Stimulated activated effector memory CD8-positive, alpha-beta T cell treated with anti-CD3 and anti-CD28 coated beads, Interleukin-12 subunit alpha, Interleukin-12 subunit beta, amount 100 ng/mL, for 72 hours (primary cell): Measurements from ENCODE around the gene NDUFAF2.

Experiments
- ATAC-seq: fragments of 150-1000 bp; cut with Tn5 transposase; 2 replicates; pipeline ENCODE4 v1.10.0; 2021
- DNase-seq, 2 donors: peaks; one replicate each; pipeline ENCODE4 v3.0.0; 2021 to 2022; ENCODE audit warnings: low spot score in 2 of 2
- H3K27ac Mint-ChIP-seq: one replicate; pipeline ENCODE4 v1.8.0; 2022; ENCODE audit warnings: mild to moderate bottlenecking, mixed read lengths
- H3K36me3 Mint-ChIP-seq: one replicate; pipeline ENCODE4 v1.8.0; 2022; ENCODE audit warnings: mild to moderate bottlenecking, mixed read lengths
- H3K4me1 Mint-ChIP-seq: one replicate; pipeline ENCODE4 v1.8.0; 2022; ENCODE audit warnings: mixed read lengths
- H3K4me3 Mint-ChIP-seq: one replicate; pipeline ENCODE4 v1.8.0; 2022; ENCODE audit warnings: mild to moderate bottlenecking, mixed read lengths
- H3K9me3 Mint-ChIP-seq: one replicate; pipeline ENCODE4 v1.8.0; 2022; ENCODE audit warnings: mixed read lengths

The NDUFAF2 gene

DNA sequence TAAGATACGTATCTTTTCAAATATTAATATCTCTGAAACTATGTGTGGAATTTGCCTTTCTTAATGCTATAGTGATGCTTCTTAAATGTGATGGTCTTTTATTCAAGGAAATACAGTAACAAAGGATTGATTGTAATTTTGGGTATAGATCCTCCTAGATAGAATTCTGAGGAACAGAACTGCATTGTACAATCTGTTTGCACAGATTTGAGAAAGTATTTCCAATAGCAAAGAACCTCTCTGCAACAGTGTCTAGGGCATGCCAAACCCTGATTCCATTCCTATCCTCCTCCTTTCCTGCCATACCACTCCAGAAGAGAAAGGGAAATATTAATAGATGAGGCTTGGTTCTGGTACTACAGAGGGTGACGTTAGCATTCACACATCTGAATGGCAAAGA, 206.9 kb downstream of the NDUFAF2 start:
- DNase-seq (no peak), ATAC-seq (no peak)
- H3K4me3 Mint-ChIP-seq = no peak overlapping the region
- peaks cover 34% of the 10 kb centered on the region for H3K36me3 Mint-ChIP-seq
- no peaks in the 10 kb centered on the region for H3K4me1 Mint-ChIP-seq
- H3K27ac Mint-ChIP-seq = no peak overlapping the region
- H3K9me3 Mint-ChIP-seq = peaks cover 16% of the 10 kb centered on the region

DNA sequence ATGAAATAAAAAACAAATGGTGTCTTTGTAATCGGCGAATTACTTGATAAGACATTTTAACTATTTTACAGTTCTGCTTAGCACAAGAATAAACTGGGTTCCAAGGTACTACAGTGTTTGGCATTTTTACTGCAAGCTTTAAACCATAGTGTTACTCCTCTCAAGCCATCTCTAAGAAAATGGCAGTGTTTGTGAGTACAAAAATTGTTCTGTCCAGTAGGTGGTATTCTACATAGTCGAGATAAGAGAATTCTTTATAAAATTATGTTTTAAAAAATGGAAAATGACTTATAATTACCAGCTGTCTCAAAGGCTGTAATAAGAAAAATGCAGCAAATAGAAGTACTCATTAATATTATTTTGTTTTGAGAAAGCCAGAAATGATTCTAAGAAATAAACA, 214.1 kb downstream of the NDUFAF2 start:
- H3K9me3 Mint-ChIP-seq = no peaks in the 10 kb centered on the region
- H3K36me3 Mint-ChIP-seq = peaks cover 89% of the 10 kb centered on the region
- no peak for ATAC-seq

GRCh38 chr5:61159836-61160235, 214.8 kb downstream of the NDUFAF2 start:
- Mint-ChIP-seq H3K4me1 (peaks cover 40% of the 10 kb centered on the region), H3K4me3 (peak overlapping the region; percentile 98), H3K27ac (peak overlapping the region; percentile 68), H3K9me3 (no peaks in the 10 kb centered on the region), H3K36me3 (peaks cover 83% of the 10 kb centered on the region)
- ATAC-seq = no peak
- no peak for DNase-seq

More for the DNA sequence above, 214.1 kb downstream of the NDUFAF2 start:
- H3K4me3 Mint-ChIP-seq = peak overlapping the region; percentile 98
- no peak for DNase-seq
- peaks cover 38% of the 10 kb centered on the region for H3K4me1 Mint-ChIP-seq
- no peak overlapping the region for H3K27ac Mint-ChIP-seq

- Mint-ChIP-seq H3K4me1 (peaks cover 40% of the 10 kb centered on the region), H3K4me3 (peak overlapping the region; percentile 98), H3K9me3 (no peaks in the 10 kb centered on the region), H3K36me3 (peaks cover 77% of the 10 kb centered on the region), H3K27ac (peak overlapping the region; percentile 68)
- DNase-seq (no peak), ATAC-seq (no peak)
Measured at GRCh38 chr5:61160497-61160896, 215.5 kb downstream of the NDUFAF2 start.

- Mint-ChIP-seq H3K4me3 (peak within 1 kb of the TSS; percentile 98), H3K27ac (peak within 1 kb of the TSS; percentile 99), H3K4me1 (peaks cover 40% of the 10 kb centered on the region), H3K9me3 (no peaks in the 10 kb centered on the region), H3K36me3 (peaks cover 59% of the 10 kb centered on the region)
- DNase-seq (peak; percentile 70 to 91), ATAC-seq (peak; percentile 95)
Measured at GRCh38 chr5:61162010-61162831, 217.2 kb downstream of the NDUFAF2 start, which contains the start of gene SMIM15. Gene SMIM15, minus strand, starts transcription at chr5:61162468. Its CDS starts 2,297 bp downstream, at chr5:61160171.

DNA sequence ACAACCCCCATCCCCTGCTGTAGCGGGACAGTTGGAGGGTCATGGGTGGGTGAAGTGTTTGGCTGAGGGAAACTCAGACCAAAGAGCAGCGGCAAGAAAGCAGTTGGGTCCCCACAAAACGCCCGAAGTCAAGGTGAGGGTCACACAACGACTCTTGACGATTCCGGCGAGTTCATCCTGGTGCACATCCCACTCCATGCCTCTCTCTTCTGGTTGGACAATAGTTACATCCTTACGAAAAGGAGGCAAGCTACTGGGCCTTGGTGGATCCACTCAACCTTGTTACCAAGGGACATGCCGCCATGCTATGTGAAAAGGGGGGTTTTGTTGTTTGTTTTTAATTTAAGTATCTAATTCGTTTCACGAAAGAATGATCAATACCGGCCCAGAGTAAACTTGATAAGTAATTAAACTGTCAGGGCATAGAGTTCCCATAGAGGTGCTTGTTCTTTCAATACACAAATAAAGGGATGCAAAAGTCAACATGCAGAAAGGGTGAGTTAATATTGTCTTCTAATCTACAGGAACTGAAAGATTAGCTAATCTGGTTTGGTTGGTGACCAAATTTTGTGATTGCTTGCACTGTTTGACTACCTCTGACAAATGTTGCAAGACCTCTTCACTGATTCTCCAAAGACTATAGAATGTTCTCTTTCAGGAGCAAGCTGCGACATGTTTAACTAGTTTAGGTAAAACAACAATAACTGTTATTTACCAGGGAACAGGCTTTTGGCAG, 218.0 kb downstream of the NDUFAF2 start:
- H3K4me3 Mint-ChIP-seq = peak overlapping the region; percentile 98
- no peaks in the 10 kb centered on the region for H3K9me3 Mint-ChIP-seq
- DNase-seq (peak in 1 of 2 donors; percentile 56), ATAC-seq (no peak)
- H3K36me3 Mint-ChIP-seq = peaks cover 51% of the 10 kb centered on the region
- H3K4me1 Mint-ChIP-seq = peaks cover 40% of the 10 kb centered on the region
- peak overlapping the region; percentile 99 for H3K27ac Mint-ChIP-seq

DNA sequence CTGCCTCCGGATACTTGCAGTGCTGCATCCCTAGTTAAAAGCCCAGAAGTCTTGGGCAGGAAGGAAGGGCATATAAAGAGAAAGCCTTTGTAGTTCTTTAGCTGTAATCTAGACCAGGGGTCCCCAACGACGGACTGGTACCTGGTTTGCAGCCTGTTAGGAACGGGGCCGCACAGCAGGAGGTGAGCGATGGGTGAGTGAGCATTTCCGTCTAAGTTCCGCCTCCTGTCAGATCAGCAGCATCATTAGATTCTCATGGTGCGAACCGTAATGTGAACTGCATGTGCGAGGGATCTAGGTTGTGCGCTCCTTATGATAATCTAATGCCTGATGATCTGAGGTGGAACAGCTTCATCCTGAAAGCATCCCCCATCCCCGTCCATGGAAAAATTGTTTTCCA, 218.9 kb downstream of the NDUFAF2 start:
- no peak overlapping the region for H3K4me3 Mint-ChIP-seq
- ATAC-seq = no peak
- peaks cover 42% of the 10 kb centered on the region for H3K36me3 Mint-ChIP-seq
- no peak overlapping the region for H3K27ac Mint-ChIP-seq
- no peak for DNase-seq
- H3K4me1 Mint-ChIP-seq = peaks cover 40% of the 10 kb centered on the region
- no peaks in the 10 kb centered on the region for H3K9me3 Mint-ChIP-seq

DNA sequence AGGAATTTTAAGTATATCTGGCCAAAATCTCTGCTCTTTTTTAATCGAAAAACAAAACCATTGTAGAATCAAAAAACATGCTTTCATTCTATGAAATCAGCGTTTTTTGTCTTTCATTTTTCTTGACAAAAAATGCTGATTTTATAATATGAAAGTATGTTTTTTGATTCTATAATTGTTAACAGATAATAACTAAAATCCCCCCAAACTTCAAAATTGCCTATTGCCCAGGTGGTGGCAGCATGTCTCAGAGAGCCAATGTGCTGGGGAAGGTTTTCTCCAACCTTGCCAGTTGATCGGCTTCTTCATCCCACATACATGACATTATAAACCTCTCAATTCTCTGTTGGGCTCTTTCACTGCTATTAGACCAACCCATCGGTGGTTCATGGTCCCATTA, 222.4 kb downstream of the NDUFAF2 start:
- ATAC-seq (no peak), DNase-seq (no peak)
- H3K4me1 Mint-ChIP-seq = peaks cover 16% of the 10 kb centered on the region
- no peak overlapping the region for H3K27ac Mint-ChIP-seq
- no peak overlapping the region for H3K4me3 Mint-ChIP-seq
- no peaks in the 10 kb centered on the region for H3K9me3 Mint-ChIP-seq
- peaks cover 8% of the 10 kb centered on the region for H3K36me3 Mint-ChIP-seq

DNA sequence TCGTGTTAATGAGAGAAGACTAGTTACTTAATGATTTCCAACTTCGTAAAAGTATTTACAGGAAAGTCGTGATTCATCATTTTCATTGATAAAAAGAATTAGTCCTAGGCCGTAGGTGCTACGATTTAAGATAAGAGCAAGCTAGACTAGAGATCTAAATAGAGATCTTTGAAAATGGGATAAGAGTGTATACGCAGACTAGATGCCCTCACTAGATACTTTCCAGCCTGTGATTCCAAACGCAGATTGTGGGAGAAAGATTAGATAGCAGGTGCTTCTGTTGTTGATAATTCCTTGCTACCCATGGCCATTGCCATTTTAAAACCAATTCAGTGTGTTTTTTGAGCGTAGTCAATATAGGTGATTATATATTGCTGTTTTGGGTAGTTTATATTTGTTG, 223.9 kb downstream of the NDUFAF2 start:
- Mint-ChIP-seq H3K36me3 (no peaks in the 10 kb centered on the region), H3K9me3 (no peaks in the 10 kb centered on the region), H3K4me1 (peaks cover 3% of the 10 kb centered on the region), H3K4me3 (no peak overlapping the region), H3K27ac (no peak overlapping the region)
- ATAC-seq (no peak), DNase-seq (no peak)

DNA sequence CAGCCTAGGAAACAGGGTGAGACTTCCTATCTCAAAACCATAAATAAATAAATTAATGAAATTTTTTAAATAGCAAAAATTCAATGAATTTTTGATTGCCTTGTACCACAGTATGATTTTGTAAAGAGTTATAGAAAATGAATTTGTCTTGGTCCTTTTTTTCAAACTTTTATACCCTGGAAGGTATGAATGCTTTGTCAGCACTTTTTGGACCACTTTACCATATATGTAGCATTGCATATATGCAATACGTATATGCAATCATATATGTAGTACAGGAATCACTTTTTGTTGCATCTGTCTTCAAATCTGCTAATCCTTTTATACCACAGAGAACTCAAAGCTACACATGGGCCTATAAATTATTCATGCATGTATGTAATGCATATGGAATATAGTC, 226.5 kb downstream of the NDUFAF2 start:
- Mint-ChIP-seq H3K4me3 (no peak overlapping the region), H3K9me3 (no peaks in the 10 kb centered on the region), H3K27ac (no peak overlapping the region), H3K36me3 (no peaks in the 10 kb centered on the region), H3K4me1 (no peaks in the 10 kb centered on the region)
- no peak for DNase-seq
- no peak for ATAC-seq

DNA sequence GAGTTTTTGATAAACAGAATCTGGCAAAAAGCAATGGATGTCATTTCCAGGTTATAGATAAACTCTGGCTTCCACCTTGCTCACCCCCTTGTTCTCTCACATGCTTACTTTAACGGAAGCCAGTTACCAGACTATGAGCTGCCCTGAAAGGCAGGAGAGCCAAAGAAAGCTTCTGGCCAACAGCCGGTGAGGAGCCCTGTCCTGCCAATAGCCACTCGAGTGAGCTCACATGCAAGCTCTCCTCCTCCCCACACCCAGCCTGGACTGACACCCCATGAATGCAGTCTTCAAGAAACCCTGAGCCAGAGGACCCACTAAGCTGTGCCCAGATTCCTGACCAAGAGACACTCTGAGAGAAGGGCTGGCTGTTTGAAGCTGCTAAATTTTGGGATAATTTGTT, 231.6 kb downstream of the NDUFAF2 start:
- H3K36me3 Mint-ChIP-seq = no peaks in the 10 kb centered on the region
- H3K27ac Mint-ChIP-seq = no peak overlapping the region
- ATAC-seq = no peak
- no peaks in the 10 kb centered on the region for H3K4me1 Mint-ChIP-seq
- no peaks in the 10 kb centered on the region for H3K9me3 Mint-ChIP-seq
- H3K4me3 Mint-ChIP-seq = no peak overlapping the region
- DNase-seq = no peak

GRCh38 chr5:61177070-61177469, 232.1 kb downstream of the NDUFAF2 start:
- Mint-ChIP-seq H3K9me3 (no peaks in the 10 kb centered on the region), H3K27ac (no peak overlapping the region), H3K36me3 (no peaks in the 10 kb centered on the region), H3K4me3 (no peak overlapping the region), H3K4me1 (no peaks in the 10 kb centered on the region)
- DNase-seq = no peak
- no peak for ATAC-seq

GRCh38 chr5:61177716-61178115, 232.7 kb downstream of the NDUFAF2 start:
- H3K9me3 Mint-ChIP-seq = no peaks in the 10 kb centered on the region
- no peaks in the 10 kb centered on the region for H3K4me1 Mint-ChIP-seq
- no peak for DNase-seq
- H3K36me3 Mint-ChIP-seq = no peaks in the 10 kb centered on the region
- H3K27ac Mint-ChIP-seq = no peak overlapping the region
- ATAC-seq = no peak
- H3K4me3 Mint-ChIP-seq = no peak overlapping the region

- Mint-ChIP-seq H3K27ac (no peak overlapping the region), H3K4me1 (no peaks in the 10 kb centered on the region), H3K4me3 (no peak overlapping the region), H3K9me3 (no peaks in the 10 kb centered on the region), H3K36me3 (no peaks in the 10 kb centered on the region)
- DNase-seq = no peak
- ATAC-seq = no peak
Measured at GRCh38 chr5:61178702-61179101, 233.7 kb downstream of the NDUFAF2 start.

DNA sequence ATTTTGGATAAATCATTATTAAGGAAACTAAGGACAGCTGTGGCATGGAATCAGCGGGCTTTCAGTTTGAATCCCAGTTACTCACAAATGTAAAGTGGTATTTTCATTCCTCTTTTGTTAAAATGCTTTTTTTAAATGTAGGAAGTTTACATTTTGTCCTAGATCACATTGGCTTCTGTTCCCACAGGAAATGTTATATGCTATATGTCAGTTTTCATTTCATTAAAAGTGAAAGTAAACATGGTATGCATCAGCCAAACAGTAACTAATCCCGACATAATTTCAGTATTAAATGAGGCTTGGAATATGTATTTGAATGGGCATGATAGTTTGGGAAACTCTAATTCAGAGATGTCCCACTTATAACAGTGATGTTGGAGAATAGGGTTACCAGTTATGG, 235.9 kb downstream of the NDUFAF2 start:
- Mint-ChIP-seq H3K27ac (no peak overlapping the region), H3K9me3 (no peaks in the 10 kb centered on the region), H3K4me3 (no peak overlapping the region), H3K4me1 (no peaks in the 10 kb centered on the region), H3K36me3 (no peaks in the 10 kb centered on the region)
- ATAC-seq = no peak
- no peak for DNase-seq

DNA sequence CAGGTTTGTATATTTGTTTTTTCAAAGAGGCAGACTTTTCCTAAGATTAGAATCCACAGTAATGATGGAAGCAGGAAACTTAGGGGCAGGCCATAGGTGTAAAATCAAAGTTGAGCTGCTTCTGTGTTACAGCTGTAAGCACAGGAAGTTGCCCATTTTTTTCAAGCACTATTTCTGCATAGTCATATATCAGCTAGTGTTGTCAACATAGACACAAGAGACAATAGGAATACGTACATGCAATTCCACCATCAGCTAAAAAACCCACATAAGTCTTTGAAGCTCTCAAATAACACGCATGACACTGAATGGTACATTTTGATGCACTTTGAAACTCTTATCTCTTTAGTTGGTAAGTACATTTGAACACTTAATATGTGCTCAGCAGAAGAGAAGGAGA, 237.4 kb downstream of the NDUFAF2 start:
- no peaks in the 10 kb centered on the region for H3K9me3 Mint-ChIP-seq
- no peaks in the 10 kb centered on the region for H3K4me1 Mint-ChIP-seq
- no peaks in the 10 kb centered on the region for H3K36me3 Mint-ChIP-seq
- DNase-seq (no peak), ATAC-seq (no peak)
- no peak overlapping the region for H3K27ac Mint-ChIP-seq
- no peak overlapping the region for H3K4me3 Mint-ChIP-seq
